Measurements from ENCODE around the gene BBS7.

DNA sequence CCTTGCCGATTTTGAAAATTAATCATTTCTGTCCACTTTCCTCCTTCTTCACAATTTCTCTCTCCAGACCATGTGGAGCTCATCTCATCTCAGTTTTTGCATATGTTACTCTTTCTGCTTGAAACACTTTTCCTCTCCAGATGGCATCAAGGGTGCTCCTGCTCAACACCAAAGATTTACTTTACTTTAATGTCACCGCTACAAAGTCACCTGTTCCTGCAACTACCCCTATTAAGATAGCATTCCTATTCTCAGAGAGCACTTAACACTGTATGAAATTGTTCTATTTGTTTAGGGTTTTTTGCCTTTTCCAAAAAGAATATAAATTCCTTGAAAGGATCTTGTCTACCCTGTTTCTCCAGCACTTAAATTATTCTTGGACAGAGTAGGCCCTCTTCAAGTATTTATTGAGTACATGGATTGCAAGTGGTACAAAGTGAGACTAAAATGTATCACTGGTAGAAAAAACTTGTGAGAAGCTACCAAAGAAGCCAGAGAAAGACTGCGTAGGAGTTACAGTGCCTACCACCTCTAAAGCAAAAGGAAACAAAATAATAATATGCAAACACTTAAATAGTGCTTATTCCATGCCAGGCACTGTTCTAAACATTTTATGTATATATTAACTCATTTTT, 70.3 kb downstream of the BBS7 start:
- TF ChIP-seq POLR2AphosphoS5 (IDR thresholded peaks at IDR 0.05; ENCODE audit: low read depth, low read length), result no peak
- no peak for TF ChIP-seq POLR2A (IDR thresholded peaks at IDR 0.05; ENCODE audit: low read depth, low read length)
- TF ChIP-seq TAF1 (IDR thresholded peaks at IDR 0.05; ENCODE audit: low read depth, low read length), result no peak
- TF ChIP-seq SPI1 (IDR thresholded peaks at IDR 0.05; ENCODE audit: low read depth, low read length), result no peak
- no peak for TF ChIP-seq PAX5 (IDR thresholded peaks at IDR 0.05; ENCODE audit: insufficient read depth, low read length, severe bottlenecking)
- TF ChIP-seq POU2F2 (IDR thresholded peaks at IDR 0.05; ENCODE audit: low read depth, low read length), result no peak
